ENCODE measurements around the gene P2RX2.

P2RX2 gene

DNA sequence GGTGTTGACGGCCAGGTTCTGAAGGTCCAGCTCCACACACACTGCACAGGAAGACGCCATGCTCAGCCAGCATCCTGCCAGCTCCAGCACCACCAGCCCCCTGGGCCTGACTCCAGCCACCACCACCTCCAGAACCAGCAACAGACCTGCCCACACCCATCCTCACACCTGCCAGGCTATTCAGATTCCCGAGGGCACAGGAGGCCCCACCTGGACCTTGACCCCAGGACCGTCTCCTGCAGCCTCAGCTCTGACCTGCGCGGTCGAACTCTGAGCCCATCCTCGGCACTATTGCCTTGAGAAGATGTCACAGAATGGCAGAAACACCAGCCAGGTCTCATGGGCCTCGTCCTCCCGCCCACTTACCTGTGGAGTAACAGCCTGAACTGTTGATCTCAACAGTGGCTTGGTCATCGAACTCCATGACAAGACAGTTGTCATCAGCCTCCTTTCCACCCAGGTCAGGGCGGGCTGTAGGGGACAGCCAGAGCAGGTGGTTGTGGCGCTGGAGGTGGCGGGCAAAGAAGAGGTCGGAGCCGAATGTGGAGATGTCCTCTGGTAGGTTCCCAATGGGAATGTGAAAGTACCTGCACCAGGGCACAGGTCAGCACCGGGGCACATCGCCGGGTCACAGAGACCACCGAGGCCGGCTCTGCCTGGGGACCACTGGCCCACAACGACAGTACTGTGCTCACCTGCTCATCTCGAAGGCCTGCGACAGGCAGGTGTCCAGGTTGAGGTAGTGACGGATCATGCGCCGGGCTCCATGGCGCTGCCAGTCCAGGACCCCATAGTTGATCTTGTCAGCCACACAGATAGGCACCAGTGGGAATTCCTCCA is 23.5 kb downstream of the P2RX2 start:
- DNase-seq: no peak

DNA sequence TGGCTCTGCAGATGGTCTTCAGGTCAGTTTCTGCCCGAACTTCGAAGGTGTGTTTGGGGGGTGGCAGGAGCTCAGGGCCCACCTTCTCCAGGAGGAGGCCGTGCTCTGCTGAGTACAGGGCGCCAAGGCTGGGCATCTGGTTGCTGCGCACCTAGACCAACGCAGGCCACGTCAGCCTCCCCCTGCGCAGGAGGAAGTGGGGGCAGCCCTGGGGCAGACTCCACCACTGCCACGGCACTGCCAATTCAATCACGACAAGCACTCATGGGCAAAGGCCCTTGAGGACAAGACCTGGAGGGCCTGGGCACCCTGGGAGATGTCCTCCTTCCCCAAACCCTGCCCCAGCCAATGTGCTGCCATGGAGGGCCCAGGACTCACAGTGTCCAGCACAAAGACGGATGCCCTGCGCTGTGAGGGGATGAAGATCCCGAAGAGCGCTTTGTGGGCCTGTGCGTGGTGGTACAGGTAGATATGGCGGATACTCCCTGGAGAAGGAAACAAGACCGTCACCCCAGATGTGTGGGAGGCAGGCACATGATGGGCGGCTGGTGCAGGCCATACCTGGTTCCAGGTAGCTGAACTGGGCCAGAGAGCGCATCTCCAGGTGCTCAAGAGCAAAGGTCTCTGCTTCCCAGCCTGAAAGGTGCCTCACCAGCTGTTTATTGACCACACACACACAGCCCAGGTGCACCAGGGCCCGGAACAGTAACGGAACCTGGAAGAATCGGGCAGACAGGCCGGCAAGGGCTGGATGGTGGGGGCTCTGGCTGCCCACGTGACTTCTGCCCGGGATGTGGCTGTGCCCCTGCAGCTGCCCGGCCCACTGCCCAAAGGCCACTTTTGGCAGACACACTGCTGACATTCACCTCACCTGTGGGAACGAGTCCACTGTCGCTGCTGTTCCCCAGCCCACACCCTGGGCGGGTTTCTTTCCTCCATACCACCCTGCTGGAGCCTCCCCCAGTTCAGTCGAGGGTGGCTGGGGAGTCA is 24.6 kb downstream of the P2RX2 start:
- no peak for DNase-seq

DNA sequence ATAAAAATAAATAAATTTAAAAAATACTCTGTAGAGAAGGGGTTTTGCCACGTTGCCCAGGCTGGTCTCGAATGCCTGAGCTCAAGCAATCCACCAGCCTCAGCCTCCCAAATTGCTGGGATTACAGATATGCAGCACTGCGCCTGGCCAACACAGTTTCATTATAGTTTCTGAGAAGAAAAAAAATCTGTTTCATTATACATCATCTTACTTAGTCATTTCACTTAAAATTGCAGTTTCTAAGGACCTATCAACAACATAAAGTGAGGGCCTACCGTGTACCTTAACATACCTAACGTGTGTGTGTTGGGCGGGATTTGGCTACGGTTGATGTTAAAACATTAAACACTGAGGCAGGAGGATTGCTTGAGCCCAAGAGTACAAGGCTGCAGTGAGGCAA is 28.3 kb downstream of the P2RX2 start:
- DNase-seq: no peak

DNA sequence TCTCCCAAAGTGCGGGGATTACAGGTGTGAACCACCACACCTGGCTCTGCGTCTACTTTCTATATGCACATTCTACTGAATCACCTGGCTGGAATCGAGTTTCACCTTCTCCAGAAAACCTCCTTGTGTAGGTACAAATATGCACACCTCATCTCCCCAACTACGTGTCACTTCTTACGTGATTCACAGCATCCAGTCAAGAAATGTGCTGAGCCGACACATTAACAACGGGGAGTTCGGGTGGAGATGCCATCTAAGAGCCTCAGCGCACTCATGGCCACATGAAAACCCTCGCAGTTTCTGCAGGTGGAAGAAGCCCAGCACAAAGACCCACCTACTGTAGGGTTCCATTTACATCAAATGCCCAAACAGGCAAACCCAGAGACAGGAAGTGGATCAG is 29.3 kb downstream of the P2RX2 start:
- DNase-seq: no peak

DNA sequence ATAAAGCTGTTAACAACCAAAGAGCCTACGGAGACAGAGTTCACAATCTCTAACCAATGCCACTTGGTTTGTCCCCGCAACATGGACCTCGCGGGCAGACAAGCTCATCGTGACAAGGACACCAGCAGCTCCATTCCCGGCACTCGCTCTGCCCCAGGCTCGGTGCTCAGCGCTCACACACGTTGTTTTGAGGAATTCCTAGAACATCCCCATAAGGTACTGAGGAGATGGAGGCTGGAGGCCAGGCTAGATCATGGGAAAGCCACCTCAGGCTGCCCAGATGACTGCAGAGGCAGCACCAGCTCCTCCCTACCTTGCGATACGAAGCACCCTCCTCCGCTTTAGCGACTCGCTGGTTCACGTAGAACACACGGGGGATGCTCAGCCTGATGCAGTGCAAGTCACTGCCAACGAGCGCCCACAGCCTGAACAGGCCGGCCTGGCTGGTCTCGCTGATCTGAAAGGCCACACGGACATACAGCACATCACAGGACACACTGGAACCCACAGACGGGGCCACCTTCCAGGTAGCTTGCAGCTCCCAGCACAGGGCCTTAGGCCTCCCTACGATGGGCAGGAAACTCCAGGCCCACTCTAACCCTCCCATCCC is 30.1 kb downstream of the P2RX2 start:
- DNase-seq: no peak

DNA sequence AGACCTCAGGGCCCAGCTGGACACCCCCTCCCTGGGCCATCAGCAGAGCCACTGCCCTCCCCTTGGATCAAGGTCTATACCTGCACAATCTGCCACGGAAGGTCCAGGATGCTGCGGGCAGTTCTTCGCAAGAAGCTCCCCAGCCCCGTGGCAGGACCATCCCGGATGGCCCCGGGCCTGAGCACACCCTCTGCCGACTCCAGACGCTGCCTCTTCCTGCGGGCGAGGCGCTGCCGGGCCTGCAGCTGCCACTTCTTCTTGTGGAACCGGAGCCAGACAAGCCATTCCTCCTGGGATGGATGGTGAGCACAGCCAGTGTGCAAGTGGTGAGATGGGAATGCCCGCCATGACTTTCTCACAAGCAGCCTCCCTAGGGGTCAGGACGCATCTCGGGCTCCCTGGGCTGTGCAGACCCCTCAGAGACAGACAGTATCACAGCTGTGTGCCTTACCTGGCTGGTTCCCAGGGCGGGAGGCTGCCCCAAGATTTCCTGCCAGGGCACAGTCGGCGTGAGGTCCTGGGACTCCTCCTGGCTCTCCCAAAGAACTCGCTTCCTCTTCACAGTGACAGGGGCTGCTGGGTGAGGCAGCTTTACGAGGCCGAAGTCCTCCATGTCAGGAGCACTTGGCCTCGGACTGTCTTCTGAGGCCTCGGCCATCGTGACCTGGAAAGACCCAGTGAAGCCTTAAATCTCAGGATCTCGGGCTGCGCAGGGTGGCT is 30.8 kb downstream of the P2RX2 start:
- no peak for DNase-seq

DNA sequence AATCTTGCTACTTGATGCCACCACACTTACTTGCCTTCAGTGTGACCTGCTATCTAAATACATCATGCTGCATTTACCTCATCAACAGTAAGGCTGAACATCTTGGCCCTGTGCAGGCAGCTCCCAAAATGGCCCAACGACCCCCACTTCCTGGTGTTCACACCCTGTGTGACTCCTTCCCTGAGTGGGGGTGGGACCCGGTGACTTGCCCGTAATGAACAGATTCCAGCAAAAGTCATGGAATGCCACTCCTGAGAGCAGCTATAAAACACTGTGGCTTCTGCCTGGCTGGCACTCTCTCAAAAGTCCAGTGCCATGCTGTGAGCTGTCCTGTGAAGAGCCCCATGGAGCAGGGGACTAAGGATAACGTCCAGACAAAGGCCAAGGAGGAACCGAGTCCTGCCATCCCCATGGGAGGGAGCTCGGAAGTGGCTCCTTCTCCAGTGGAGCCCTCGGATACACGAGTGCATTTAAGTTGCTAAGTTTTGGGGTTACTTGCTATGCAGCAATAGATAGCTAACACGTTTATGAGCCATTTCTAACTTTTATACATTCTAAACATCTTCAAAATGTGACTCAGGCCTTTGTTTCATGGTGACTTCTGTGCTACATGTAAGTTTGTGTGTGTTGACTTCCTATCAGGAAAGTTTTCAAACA is 33.0 kb downstream of the P2RX2 start:
- no peak for DNase-seq

DNA sequence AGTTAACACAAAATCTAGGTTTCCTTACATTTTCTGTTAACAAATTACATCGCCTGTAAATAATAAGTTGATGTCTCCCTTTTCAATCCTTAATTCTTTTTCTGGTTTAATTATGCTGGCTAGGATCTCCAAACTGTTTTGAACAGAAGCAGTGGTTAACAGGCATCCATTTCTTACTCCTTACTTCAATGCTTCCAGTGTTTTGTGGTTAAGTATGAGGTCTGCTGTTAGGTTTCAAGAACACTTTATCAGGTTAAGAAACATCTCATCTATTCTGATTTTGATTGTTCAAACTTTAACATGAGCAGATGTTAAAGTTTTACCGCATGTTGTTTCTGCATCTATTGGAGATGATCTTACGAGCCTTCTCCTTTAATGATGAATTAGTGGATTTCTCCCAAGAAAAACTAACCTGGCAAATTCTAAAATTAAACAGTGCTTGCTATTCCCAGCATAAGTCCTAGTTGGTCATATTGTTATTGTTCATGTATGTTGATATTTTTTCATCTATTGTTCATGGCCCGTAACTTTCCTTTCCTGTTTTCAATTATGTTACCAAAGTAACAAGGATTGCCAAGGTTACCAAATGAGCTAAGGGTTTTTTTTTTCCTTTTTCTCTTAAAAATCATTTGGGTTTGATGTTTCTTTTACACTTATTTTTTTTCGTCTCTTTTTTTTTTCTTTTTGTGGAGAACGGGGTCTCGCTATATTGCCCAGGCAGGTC is 35.2 kb downstream of the P2RX2 start:
- DNase-seq: no peak

DNA sequence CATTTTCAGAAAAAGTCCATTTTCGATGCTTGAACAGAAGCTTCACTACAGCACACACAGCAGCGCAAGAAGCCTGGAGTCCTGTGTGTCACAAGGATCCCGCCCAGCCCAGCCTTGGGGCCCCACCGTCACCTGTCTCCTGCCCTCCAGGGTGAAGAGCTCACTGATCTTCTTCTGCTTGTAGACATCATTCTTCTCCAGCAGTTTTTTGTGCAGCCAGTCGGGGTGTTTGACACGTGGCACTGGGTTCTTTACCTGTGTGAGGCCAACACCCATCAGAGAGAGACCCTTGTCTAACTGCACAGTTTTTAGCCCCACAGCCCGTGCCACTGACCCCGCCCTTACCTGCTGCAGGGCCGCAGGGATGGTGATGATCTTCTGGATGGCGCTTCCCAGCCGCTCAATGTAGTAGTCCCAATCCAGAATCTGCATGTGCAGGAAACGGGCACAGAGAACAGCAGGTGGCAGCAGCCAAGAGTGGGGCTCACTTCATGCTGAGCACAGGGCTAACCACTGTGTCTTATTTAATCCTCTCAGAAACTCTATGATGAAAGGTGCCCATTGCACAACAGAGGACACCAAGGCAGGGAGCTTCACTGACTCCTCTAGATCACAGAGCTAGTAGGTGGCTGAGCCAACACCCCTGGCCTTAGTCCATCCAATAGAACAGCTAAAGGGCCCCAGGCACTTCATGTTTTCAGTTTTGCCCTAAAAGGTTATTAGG is 38.6 kb downstream of the P2RX2 start:
- DNase-seq: no peak

DNA sequence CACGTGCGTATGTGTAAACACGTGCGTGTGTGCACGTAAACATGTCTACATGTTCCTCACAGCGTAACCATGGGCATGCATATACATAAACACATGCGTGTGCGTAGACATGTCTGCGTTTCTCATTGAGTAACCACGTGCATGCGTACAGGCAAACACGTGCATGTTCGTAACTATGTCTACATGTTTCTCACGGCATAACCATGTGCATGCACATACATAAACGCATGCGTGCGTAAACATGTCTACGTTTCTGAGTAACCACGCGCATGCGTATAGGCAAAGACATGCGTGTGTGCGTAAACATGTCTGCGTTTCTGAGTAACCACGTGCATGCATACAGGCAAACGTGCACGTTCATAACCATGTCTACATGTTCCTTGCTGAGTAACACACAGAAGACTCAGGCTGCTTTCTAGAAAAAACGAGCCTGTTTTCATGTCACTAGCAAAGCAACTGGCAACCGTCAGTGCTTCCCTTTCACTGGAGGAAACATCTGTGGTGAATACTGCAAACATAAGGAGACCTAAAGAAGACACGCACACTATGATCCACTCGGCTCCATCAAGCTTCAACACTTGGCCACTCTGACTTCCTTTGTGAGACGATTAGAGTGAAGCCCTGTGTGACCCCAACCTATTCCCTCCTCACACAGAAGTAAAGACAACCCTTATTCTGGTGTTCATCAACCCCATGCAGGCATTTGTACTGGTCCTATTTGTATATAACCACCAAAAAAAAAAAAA is 39.7 kb downstream of the P2RX2 start:
- DNase-seq: no peak

DNA sequence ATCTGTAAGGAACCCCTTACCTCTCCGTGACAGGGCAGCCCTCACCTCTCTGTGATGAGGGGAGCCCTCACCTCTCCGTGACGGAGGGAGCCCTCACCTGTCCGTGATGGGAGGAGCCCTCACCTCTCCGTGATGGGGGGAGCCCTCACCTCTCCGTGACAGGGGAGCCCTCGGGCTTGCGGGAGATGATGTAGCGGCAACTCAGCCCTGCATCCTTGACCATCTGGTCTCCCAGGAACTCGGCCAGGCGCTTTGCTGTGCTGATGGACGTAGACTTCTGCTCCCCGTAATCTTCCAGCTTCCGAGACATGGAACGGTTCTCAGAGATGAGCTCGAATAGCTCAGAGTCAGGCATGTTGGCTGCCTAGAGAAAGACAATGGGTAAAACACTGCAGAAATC is 40.6 kb downstream of the P2RX2 start:
- DNase-seq: no peak

DNA sequence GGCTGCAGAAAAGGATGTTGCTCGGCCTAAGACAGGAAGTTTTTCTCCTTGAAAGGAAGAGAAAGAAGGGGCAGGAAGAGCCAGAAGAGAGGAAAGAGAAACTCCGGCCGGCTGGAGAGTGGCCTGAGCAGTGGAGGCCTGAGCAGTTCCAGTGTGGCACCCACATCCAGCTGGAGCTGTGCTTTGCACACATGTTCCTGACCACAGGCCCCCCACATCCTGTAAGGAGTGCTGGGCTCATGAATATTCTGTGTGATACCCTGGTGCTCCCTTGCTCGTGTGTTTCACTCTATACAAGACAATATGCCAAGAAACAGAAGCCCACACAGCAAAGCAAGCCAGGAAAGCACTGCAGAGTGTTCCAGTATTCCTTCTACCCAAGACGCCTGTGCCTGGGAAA is 41.5 kb downstream of the P2RX2 start:
- DNase-seq: no peak

DNA sequence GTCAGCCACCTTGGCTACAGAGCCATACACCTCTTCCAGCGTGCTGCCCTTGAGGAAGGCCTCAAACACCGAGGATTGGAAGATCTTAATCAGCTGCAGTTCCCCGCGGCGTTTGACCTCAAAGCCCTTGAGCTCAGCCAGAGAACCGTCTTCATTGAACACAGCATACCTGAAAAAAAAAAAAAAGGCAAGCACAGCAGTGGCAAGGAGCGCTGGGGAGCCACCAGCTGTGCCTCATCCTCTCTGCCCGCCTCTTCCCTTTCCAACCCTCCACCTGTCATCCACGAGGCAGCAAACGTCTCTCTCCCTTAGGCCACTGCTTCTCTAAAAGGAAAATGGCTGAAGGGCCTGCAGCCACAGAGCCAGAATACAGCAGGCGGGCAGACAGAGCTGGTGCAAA is 42.4 kb downstream of the P2RX2 start:
- no peak for DNase-seq

DNA sequence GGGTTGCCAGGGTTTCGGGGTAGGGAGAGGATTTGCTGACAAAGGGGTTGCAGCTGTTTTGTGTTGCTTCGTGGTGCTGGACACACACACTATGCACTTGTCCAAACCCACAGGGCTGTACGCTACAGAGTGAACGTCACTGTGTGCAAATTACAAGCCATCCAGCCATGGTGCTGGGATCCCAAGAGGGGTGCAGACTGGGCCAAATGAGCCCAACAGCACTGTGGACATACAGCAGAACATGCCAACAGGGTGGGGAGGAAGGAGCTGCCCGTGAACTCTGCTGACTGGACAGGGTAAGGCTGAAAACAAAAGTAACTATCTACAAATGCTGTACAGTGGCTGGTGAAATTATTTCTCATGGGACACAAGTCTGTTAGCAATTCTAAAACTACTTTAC is 43.4 kb downstream of the P2RX2 start:
- DNase-seq: no peak

DNA sequence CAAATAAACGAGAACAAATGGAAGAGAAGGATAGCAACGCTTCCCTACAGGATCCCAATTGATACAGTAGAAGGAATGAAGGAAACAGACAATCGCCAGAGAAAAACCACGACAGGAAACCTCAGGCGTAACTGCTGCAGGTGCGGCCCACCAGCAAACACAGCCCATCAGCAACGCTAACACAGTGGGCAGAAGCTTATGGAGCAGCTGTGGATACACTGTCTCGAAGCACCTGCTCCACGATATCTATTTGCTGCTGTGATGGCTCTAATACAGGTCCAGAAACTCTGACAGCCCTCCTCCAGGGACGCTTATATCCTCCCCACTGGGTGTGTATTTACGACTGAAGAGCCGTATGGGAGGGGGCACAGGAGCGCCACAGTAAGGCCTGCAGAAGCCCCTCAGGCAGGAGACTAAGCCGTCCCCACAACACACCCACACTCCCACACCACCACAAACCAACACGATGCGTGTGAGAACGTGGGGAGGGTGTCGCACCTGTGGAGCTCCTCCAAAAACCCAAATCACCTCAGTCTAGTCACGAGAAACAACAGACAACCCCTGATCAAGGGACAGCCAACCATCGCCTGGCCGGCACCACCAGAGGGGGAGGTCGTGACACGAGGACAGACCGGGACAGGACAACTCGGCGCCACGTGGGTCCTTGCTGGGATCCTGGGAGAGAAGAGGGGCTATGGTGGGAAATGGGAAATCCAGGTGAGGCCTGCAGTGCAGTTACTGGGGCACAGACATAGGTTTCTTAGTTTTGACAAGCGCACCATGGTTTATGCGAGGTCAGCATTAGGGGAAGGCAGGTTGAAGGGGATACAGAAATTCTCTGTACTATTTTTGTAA is 44.6 kb downstream of the P2RX2 start:
- DNase-seq: no peak

DNA sequence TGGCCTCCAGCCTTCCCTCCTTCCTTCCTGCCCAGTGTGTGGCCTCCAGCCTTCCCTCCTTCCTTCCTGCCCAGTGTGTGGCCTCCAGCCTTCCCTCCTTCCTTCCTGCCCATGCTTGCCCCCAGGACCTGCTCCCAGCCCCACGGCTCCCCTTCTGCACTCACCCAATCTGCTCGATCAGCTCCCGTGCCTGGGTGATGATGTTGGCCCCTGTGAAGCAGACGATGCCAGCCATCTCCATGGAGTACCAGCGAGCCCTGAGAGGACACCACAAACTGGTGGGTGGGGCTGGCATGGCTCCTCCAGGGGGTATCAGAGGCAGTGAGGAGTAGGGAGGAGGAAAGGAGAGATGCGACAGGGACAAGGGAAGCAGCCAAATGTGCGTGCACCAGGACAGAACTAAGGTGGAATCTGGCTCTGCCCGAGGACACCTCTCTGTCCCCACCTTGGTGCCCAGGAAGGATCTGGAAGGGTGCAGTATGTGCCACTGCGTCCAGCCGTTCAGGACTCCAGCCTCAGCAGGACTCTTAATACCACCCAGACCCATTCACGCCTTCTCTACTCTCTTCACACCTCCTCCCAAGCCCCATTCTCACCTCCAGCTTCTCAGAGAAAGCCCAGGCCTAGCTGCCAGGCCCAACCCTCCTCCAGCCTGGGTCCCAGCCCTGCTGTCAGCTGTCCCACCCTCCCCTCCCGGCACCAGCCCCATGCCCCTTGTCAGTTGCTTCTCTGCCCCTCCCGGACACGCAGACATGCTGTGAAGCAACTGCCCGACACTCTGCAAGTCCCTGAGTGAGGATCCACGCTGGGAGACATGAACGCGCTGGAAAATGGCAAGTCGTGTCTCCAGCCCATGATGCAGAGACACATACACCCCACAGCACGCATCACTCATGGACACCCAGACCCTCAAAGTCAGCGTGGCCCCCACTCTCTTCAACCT is 45.9 kb downstream of the P2RX2 start:
- DNase-seq: no peak

DNA sequence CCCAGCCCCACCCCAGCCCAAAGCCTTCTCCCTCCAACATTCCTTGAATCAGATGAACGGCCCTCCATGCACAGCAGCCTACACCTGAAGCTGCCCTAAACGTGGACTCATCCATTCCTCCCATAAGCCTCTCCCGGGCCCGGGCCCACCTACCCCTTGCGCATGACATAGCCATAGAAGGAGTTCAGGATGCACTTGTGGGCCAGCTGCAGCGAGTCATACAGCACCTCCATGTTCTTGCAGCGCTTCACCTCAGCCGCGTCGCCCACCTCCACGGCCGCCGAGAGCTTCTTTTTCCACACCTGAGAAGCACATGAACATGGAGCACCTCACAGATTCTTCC is 46.5 kb downstream of the P2RX2 start:
- no peak for DNase-seq

DNA sequence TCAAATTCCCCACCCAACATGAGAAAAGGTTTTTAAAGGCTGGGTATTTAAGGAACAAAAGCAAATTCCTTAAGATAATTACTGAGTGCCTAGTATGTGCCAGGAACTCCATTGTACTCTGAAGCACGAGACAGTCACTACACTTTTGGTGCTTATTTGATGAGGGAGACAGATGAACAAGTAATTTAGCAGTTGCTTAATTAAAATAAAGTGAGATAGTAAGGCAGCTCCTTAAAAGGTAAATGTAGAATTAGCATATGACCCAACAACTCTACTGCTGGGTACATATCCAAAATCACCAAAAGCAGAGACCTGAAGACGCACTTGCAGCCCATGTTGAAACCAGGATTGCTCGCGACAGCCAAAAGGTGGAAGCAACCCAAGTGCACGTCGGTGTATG is 47.2 kb downstream of the P2RX2 start:
- no peak for DNase-seq
